GM12878 (cell line): ENCODE data around the gene CCDC134. TPM values are rescaled to one million over a fixed set of nuclear protein-coding genes. Genes with fewer than 3 reads are reported as not detected.

ENCODE experiments used
- polyA plus RNA-seq, 11 experiments: library from polyadenylated mRNA; depleted of rRNA in 4 of 11; unstranded in 6 of 11; stranded (reverse) in 5 of 11; fragments of >200 nt; fragmentation: Nextera tagmentation in 4 of 11; fragmentation: Illumina TruSeq in 1 of 11; extraction: Ambion mirVana in 4 of 11; extraction: Trizol in 1 of 11; gene quantifications; 1 replicate in 1 of 11; 2 replicates in 10 of 11; pipeline versions ENCODE4 v1.2.1 to v1.2.3, GENCODE V29; 2011 to 2016; ENCODE audit warnings: inconsistent platforms in 2 of 11, missing spikeins in 2 of 11, low read depth in 1 of 11
- total RNA-seq, 4 experiments: library from RNA; depleted of rRNA in 3 of 4; stranded (reverse); fragments of >200 nt in 3 of 4; fragmentation: Illumina TruSeq in 1 of 4; extraction: Trizol in 1 of 4; gene quantifications; 2 replicates each; pipeline versions ENCODE4 v1.2.1 to v1.2.3, GENCODE V29; 2013 to 2021

Gene CCDC134
- total and polyA plus RNA-seq, 10 of the 15 experiments (the other 5 are each of a cell fraction or from before 2014, with no cell fraction given), result 0.35 to 19.3 (median 11.8) TPM

Other genes with a start within 250 kb of the CCDC134 start
Only the 7 nearest of the 12 such genes appear.
- gene SNU13, start 111.8 kb upstream of the CCDC134 start, total RNA-seq (2014; rRNA removed), result 196 and 204 TPM in 2 replicates
- 153 and 157 TPM in 2 replicates for gene SNU13, start 111.8 kb upstream of the CCDC134 start, total RNA-seq (2014; rRNA removed; fragmentation: Illumina TruSeq; extraction: Trizol)
- gene SNU13, start 111.8 kb upstream of the CCDC134 start, total RNA-seq (2021), result 232 and 236 TPM in 2 replicates
- gene SNU13, start 111.8 kb upstream of the CCDC134 start, polyA plus RNA-seq (2011; rRNA removed), result 158 and 265 TPM in 2 replicates
- 123 and 211 TPM in 2 replicates for gene SNU13, start 111.8 kb upstream of the CCDC134 start, polyA plus RNA-seq (2014; fragmentation: Illumina TruSeq; extraction: Trizol)
- 100 to 1,000 TPM; 611 to 870 TPM for gene SNU13, start 111.8 kb upstream of the CCDC134 start, polyA plus RNA-seq (2014; fragmentation: Nextera tagmentation; extraction: Ambion mirVana)
- 246 and 249 TPM in 2 replicates for gene SNU13, start 111.8 kb upstream of the CCDC134 start, polyA plus RNA-seq (2014; rRNA removed)
- 100 to 1,000 TPM; 457 to 472 TPM for gene SNU13, start 111.8 kb upstream of the CCDC134 start, polyA plus RNA-seq (2016; fragmentation: Nextera tagmentation; extraction: Ambion mirVana)
- gene MEI1, start 101.2 kb upstream of the CCDC134 start, total RNA-seq (2014; rRNA removed), result 33.4 and 42.2 TPM in 2 replicates
- gene MEI1, start 101.2 kb upstream of the CCDC134 start, total RNA-seq (2014; rRNA removed; fragmentation: Illumina TruSeq; extraction: Trizol), result 28.1 and 30.3 TPM in 2 replicates
- gene MEI1, start 101.2 kb upstream of the CCDC134 start, total RNA-seq (2021), result 31.0 and 33.1 TPM in 2 replicates
- 30.6 and 33.9 TPM in 2 replicates for gene MEI1, start 101.2 kb upstream of the CCDC134 start, polyA plus RNA-seq (2011; rRNA removed)
- 19.2 and 27.9 TPM in 2 replicates for gene MEI1, start 101.2 kb upstream of the CCDC134 start, polyA plus RNA-seq (2014; fragmentation: Illumina TruSeq; extraction: Trizol)
- 10 to 100 TPM; 32.3 to 37.7 TPM for gene MEI1, start 101.2 kb upstream of the CCDC134 start, polyA plus RNA-seq (2014; fragmentation: Nextera tagmentation; extraction: Ambion mirVana)
- 44.8 and 47.3 TPM in 2 replicates for gene MEI1, start 101.2 kb upstream of the CCDC134 start, polyA plus RNA-seq (2014; rRNA removed)
- 10 to 100 TPM; 48.8 to 48.9 TPM for gene MEI1, start 101.2 kb upstream of the CCDC134 start, polyA plus RNA-seq (2016; fragmentation: Nextera tagmentation; extraction: Ambion mirVana)
- 62.9 and 75.3 TPM in 2 replicates for gene SREBF2, start 32.4 kb downstream of the CCDC134 start, total RNA-seq (2014; rRNA removed)
- gene SREBF2, start 32.4 kb downstream of the CCDC134 start, total RNA-seq (2014; rRNA removed; fragmentation: Illumina TruSeq; extraction: Trizol), result 52.2 and 56.3 TPM in 2 replicates
- 171 and 177 TPM in 2 replicates for gene SREBF2, start 32.4 kb downstream of the CCDC134 start, total RNA-seq (2021)
- 94.7 and 124 TPM in 2 replicates for gene SREBF2, start 32.4 kb downstream of the CCDC134 start, polyA plus RNA-seq (2011; rRNA removed)
- gene SREBF2, start 32.4 kb downstream of the CCDC134 start, polyA plus RNA-seq (2014; fragmentation: Illumina TruSeq; extraction: Trizol), result 144 and 150 TPM in 2 replicates
- 1 to 10 TPM; 2.4 to 3.6 TPM for gene SREBF2, start 32.4 kb downstream of the CCDC134 start, polyA plus RNA-seq (2014; fragmentation: Nextera tagmentation; extraction: Ambion mirVana)
- 160 and 184 TPM in 2 replicates for gene SREBF2, start 32.4 kb downstream of the CCDC134 start, polyA plus RNA-seq (2014; rRNA removed)
- gene SREBF2, start 32.4 kb downstream of the CCDC134 start, polyA plus RNA-seq (2016; fragmentation: Nextera tagmentation; extraction: Ambion mirVana), result 10 to 100 TPM; 73.8 to 82.3 TPM
- gene SHISA8, start 114.4 kb downstream of the CCDC134 start, total RNA-seq (2014; rRNA removed), result 3.6 and 6.8 TPM in 2 replicates
- 0.22 and 0.28 TPM in 2 replicates for gene SHISA8, start 114.4 kb downstream of the CCDC134 start, total RNA-seq (2014; rRNA removed; fragmentation: Illumina TruSeq; extraction: Trizol)
- 8.6 and 10.1 TPM in 2 replicates for gene SHISA8, start 114.4 kb downstream of the CCDC134 start, total RNA-seq (2021)
- 0.06 and 0.08 TPM in 2 replicates for gene SHISA8, start 114.4 kb downstream of the CCDC134 start, polyA plus RNA-seq (2011; rRNA removed)
- gene SHISA8, start 114.4 kb downstream of the CCDC134 start, polyA plus RNA-seq (2014; fragmentation: Illumina TruSeq; extraction: Trizol), result 0.06 TPM in 1 of 2 replicates, not detected in the other
- gene SHISA8, start 114.4 kb downstream of the CCDC134 start, polyA plus RNA-seq (2014; fragmentation: Nextera tagmentation; extraction: Ambion mirVana), result under 1 TPM; 0.13 to 0.40 TPM
- 5.9 and 6.5 TPM in 2 replicates for gene SHISA8, start 114.4 kb downstream of the CCDC134 start, polyA plus RNA-seq (2014; rRNA removed)
- under 1 TPM; 0.20 to 0.27 TPM for gene SHISA8, start 114.4 kb downstream of the CCDC134 start, polyA plus RNA-seq (2016; fragmentation: Nextera tagmentation; extraction: Ambion mirVana)
- gene TNFRSF13C, start 126.1 kb downstream of the CCDC134 start, total RNA-seq (2014; rRNA removed), result 35.9 and 37.6 TPM in 2 replicates
- 22.3 and 23.2 TPM in 2 replicates for gene TNFRSF13C, start 126.1 kb downstream of the CCDC134 start, total RNA-seq (2014; rRNA removed; fragmentation: Illumina TruSeq; extraction: Trizol)
- 90.1 and 91.4 TPM in 2 replicates for gene TNFRSF13C, start 126.1 kb downstream of the CCDC134 start, total RNA-seq (2021)
- 9.7 and 16.4 TPM in 2 replicates for gene TNFRSF13C, start 126.1 kb downstream of the CCDC134 start, polyA plus RNA-seq (2011; rRNA removed)
- 20.6 and 26.9 TPM in 2 replicates for gene TNFRSF13C, start 126.1 kb downstream of the CCDC134 start, polyA plus RNA-seq (2014; fragmentation: Illumina TruSeq; extraction: Trizol)
- gene TNFRSF13C, start 126.1 kb downstream of the CCDC134 start, polyA plus RNA-seq (2014; fragmentation: Nextera tagmentation; extraction: Ambion mirVana), result 1 to 10 TPM; 6.9 to 9.6 TPM
- 42.3 and 43.0 TPM in 2 replicates for gene TNFRSF13C, start 126.1 kb downstream of the CCDC134 start, polyA plus RNA-seq (2014; rRNA removed)
- 10 to 100 TPM; 26.6 to 30.4 TPM for gene TNFRSF13C, start 126.1 kb downstream of the CCDC134 start, polyA plus RNA-seq (2016; fragmentation: Nextera tagmentation; extraction: Ambion mirVana)
- 145 and 158 TPM in 2 replicates for gene CENPM, start 146.5 kb downstream of the CCDC134 start, total RNA-seq (2014; rRNA removed)
- 45.3 and 53.0 TPM in 2 replicates for gene CENPM, start 146.5 kb downstream of the CCDC134 start, total RNA-seq (2014; rRNA removed; fragmentation: Illumina TruSeq; extraction: Trizol)
- gene CENPM, start 146.5 kb downstream of the CCDC134 start, total RNA-seq (2021), result 81.6 and 84.4 TPM in 2 replicates
- 26.6 and 67.9 TPM in 2 replicates for gene CENPM, start 146.5 kb downstream of the CCDC134 start, polyA plus RNA-seq (2011; rRNA removed)
- 9.8 and 38.9 TPM in 2 replicates for gene CENPM, start 146.5 kb downstream of the CCDC134 start, polyA plus RNA-seq (2014; fragmentation: Illumina TruSeq; extraction: Trizol)
- gene CENPM, start 146.5 kb downstream of the CCDC134 start, polyA plus RNA-seq (2014; fragmentation: Nextera tagmentation; extraction: Ambion mirVana), result 10 to 100 TPM; 36.7 to 62.3 TPM
- gene CENPM, start 146.5 kb downstream of the CCDC134 start, polyA plus RNA-seq (2014; rRNA removed), result 126 and 148 TPM in 2 replicates
- gene CENPM, start 146.5 kb downstream of the CCDC134 start, polyA plus RNA-seq (2016; fragmentation: Nextera tagmentation; extraction: Ambion mirVana), result 100 to 1,000 TPM; 177 to 212 TPM
- gene SEPTIN3, start 168.8 kb downstream of the CCDC134 start, total RNA-seq (2014; rRNA removed), result 1.1 and 1.5 TPM in 2 replicates
- 1.3 and 1.4 TPM in 2 replicates for gene SEPTIN3, start 168.8 kb downstream of the CCDC134 start, total RNA-seq (2014; rRNA removed; fragmentation: Illumina TruSeq; extraction: Trizol)
- 1.7 and 1.9 TPM in 2 replicates for gene SEPTIN3, start 168.8 kb downstream of the CCDC134 start, total RNA-seq (2021)
- gene SEPTIN3, start 168.8 kb downstream of the CCDC134 start, polyA plus RNA-seq (2011; rRNA removed), result 0.43 and 0.52 TPM in 2 replicates
- 3.1 TPM in 2 replicates for gene SEPTIN3, start 168.8 kb downstream of the CCDC134 start, polyA plus RNA-seq (2014; fragmentation: Illumina TruSeq; extraction: Trizol)
- under 1 TPM; 0.39 to 0.60 TPM for gene SEPTIN3, start 168.8 kb downstream of the CCDC134 start, polyA plus RNA-seq (2014; fragmentation: Nextera tagmentation; extraction: Ambion mirVana)
- gene SEPTIN3, start 168.8 kb downstream of the CCDC134 start, polyA plus RNA-seq (2014; rRNA removed), result 1.5 and 1.8 TPM in 2 replicates
- under 1 TPM; 0.05 to 0.15 TPM for gene SEPTIN3, start 168.8 kb downstream of the CCDC134 start, polyA plus RNA-seq (2016; fragmentation: Nextera tagmentation; extraction: Ambion mirVana)